ENCODE measurements around the gene PLXNA4.

- TF ChIP-seq, protein P1, sequence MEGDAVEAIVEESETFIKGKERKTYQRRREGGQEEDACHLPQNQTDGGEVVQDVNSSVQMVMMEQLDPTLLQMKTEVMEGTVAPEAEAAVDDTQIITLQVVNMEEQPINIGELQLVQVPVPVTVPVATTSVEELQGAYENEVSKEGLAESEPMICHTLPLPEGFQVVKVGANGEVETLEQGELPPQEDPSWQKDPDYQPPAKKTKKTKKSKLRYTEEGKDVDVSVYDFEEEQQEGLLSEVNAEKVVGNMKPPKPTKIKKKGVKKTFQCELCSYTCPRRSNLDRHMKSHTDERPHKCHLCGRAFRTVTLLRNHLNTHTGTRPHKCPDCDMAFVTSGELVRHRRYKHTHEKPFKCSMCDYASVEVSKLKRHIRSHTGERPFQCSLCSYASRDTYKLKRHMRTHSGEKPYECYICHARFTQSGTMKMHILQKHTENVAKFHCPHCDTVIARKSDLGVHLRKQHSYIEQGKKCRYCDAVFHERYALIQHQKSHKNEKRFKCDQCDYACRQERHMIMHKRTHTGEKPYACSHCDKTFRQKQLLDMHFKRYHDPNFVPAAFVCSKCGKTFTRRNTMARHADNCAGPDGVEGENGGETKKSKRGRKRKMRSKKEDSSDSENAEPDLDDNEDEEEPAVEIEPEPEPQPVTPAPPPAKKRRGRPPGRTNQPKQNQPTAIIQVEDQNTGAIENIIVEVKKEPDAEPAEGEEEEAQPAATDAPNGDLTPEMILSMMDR (IDR thresholded peaks at IDR 0.05 in 8 of 11, conservative IDR thresholded peaks at IDR 0.05 in 3 of 11) = no peak
- TF ChIP-seq POLR2AphosphoS5 (IDR thresholded peaks at IDR 0.05) = no peak
Observed at GRCh38 chr7:132328760-132329159, 247.5 kb downstream of the PLXNA4 start.
